ENCODE data around the gene RHAG.

DNA sequence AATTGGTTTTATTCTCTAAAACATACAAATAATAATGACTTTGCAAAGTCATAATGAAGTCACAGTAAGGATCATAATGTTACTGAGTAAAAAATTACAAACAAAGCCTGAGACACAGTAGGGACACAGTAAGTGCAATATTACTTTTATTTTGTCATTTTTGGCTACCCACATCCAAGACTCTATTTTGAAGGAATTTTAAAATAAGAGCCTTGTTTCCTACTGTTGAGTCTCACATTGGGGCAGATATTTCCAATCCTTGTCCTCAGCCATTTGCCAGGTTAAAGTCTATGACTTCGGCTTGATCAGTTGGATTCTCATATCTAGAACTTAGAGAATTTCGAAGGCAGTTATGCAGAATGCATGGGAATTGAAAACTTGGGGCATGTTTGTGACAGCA is 10.8 kb upstream of the RHAG start:
- TF ChIP-seq EZH2 (IDR thresholded peaks at IDR 0.05; ENCODE audit: borderline replicate concordance, insufficient read depth, low read depth, low read length, poor library complexity, severe bottlenecking) = no peak
- TF ChIP-seq, protein P1, sequence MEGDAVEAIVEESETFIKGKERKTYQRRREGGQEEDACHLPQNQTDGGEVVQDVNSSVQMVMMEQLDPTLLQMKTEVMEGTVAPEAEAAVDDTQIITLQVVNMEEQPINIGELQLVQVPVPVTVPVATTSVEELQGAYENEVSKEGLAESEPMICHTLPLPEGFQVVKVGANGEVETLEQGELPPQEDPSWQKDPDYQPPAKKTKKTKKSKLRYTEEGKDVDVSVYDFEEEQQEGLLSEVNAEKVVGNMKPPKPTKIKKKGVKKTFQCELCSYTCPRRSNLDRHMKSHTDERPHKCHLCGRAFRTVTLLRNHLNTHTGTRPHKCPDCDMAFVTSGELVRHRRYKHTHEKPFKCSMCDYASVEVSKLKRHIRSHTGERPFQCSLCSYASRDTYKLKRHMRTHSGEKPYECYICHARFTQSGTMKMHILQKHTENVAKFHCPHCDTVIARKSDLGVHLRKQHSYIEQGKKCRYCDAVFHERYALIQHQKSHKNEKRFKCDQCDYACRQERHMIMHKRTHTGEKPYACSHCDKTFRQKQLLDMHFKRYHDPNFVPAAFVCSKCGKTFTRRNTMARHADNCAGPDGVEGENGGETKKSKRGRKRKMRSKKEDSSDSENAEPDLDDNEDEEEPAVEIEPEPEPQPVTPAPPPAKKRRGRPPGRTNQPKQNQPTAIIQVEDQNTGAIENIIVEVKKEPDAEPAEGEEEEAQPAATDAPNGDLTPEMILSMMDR (IDR thresholded peaks at IDR 0.05) = no peak

All from B cell (primary cell).